ENCODE data around the gene CACNA1C.

Gene CACNA1C

DNA sequence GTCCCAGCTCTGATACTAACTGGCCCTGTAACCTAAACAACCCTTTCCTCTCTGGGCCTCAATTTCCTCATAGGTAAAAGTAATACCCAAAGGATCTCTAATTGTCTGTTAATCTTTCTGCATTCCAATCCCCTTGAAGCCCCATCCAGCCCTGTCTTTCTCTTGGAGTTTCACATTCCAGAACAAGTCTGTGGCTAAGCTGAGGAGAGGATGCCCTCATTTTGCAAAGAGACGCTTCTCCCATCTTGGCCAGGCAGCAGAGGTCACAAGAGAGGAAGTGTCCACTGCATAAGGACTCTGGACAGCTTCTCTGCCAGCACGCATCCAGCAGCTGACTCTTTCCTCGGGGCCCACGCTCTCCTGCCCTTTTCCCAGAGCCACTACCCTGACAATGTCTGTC lies 478.6 kb downstream of the CACNA1C start:
- Histone ChIP-seq H3K9me3 (no peaks in the 10 kb centered on the region), H3K27me3 (peaks cover 3% of the 10 kb centered on the region; the same call in 1 of the 2 replicates), H3K36me3 (no peaks in the 10 kb centered on the region), H3K4me1 (no peaks in the 10 kb centered on the region), H3K4me3 (ENCODE audit: low read depth, low read length) (no peak overlapping the region)
- TF ChIP-seq, protein P1, sequence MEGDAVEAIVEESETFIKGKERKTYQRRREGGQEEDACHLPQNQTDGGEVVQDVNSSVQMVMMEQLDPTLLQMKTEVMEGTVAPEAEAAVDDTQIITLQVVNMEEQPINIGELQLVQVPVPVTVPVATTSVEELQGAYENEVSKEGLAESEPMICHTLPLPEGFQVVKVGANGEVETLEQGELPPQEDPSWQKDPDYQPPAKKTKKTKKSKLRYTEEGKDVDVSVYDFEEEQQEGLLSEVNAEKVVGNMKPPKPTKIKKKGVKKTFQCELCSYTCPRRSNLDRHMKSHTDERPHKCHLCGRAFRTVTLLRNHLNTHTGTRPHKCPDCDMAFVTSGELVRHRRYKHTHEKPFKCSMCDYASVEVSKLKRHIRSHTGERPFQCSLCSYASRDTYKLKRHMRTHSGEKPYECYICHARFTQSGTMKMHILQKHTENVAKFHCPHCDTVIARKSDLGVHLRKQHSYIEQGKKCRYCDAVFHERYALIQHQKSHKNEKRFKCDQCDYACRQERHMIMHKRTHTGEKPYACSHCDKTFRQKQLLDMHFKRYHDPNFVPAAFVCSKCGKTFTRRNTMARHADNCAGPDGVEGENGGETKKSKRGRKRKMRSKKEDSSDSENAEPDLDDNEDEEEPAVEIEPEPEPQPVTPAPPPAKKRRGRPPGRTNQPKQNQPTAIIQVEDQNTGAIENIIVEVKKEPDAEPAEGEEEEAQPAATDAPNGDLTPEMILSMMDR (IDR thresholded peaks at IDR 0.05; ENCODE audit: low read depth, low read length), result no peak
- no peak for DNase-seq

DNA sequence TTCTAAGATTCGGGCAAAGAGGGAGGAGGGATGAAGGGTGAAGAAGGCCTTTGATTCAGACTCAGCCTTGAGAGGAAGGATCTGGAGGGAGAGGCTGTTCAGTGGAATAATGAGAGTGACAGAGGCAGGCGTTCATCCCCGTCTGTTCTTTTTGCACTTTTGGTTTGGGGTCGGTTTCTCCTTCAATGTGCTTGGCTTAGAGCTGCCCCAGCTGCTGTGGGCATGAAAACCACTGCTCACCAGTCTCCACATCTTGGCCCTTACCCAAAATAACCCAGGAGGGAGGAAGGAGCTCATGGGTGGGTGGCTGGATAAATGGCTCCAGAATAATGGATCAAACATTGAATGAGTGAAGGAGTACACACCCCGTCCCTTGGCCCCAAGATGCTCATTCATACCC lies 480.2 kb downstream of the CACNA1C start:
- H3K4me1 ChIP-seq, result no peaks in the 10 kb centered on the region
- no peak overlapping the region for H3K4me3 ChIP-seq (ENCODE audit: low read depth, low read length)
- H3K36me3 ChIP-seq, result no peaks in the 10 kb centered on the region
- TF ChIP-seq, protein P1 (IDR thresholded peaks at IDR 0.05; ENCODE audit: low read depth, low read length), result no peak
- no peaks in the 10 kb centered on the region for H3K9me3 ChIP-seq
- DNase-seq, result no peak
- no peaks in the 10 kb centered on the region; the same call in 1 of the 2 replicates for H3K27me3 ChIP-seq

DNA sequence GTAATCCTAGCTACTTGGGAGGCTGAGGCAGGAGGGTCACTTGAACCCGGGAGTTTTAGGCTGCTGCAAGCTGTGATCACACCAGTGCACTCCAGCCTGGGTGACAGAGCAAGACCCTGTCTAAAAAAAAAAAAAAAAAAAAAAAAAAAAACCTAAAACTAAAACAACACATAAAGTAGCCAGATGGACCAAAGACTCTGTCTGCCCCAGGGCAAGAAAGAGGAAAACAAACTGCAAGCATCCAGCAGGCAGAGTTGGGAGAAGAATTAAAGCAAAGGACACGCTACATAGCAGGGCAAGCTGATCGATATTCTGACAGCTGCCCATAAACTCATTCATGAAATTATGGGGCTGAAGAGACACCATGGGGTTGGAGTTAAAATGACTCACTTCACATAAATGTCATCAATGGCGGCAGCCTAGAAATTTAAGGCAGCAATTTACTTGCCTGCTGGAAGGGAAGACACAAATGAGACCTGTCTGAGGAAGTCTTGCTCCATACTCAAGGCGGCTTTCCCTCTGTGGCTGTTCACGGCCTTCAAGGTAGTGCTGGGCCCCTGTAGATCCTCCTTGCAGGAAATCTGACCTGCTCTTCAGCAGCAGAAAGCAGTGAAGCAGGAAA lies 482.9 kb downstream of the CACNA1C start:
- TF ChIP-seq, protein P1 (IDR thresholded peaks at IDR 0.05; ENCODE audit: low read depth, low read length), result no peak
- Histone ChIP-seq H3K4me3 (ENCODE audit: low read depth, low read length) (no peak overlapping the region), H3K36me3 (no peaks in the 10 kb centered on the region), H3K4me1 (no peaks in the 10 kb centered on the region), H3K9me3 (no peaks in the 10 kb centered on the region), H3K27me3 (no peaks in the 10 kb centered on the region; the same call in 1 of the 2 replicates)
- no peak for DNase-seq

GRCh38 chr12:2536724-2537123 lies 483.9 kb downstream of the CACNA1C start:
- DNase-seq, result no peak
- Histone ChIP-seq H3K27me3 (no peaks in the 10 kb centered on the region; the same call in 1 of the 2 replicates), H3K4me3 (ENCODE audit: low read depth, low read length) (no peak overlapping the region), H3K4me1 (no peaks in the 10 kb centered on the region), H3K9me3 (no peaks in the 10 kb centered on the region), H3K36me3 (no peaks in the 10 kb centered on the region)
- TF ChIP-seq, protein P1 (IDR thresholded peaks at IDR 0.05; ENCODE audit: low read depth, low read length), result no peak

- Histone ChIP-seq H3K4me1 (no peaks in the 10 kb centered on the region), H3K9me3 (no peaks in the 10 kb centered on the region), H3K36me3 (no peaks in the 10 kb centered on the region), H3K27me3 (no peaks in the 10 kb centered on the region; the same call in 1 of the 2 replicates), H3K4me3 (ENCODE audit: low read depth, low read length) (no peak overlapping the region)
- TF ChIP-seq, protein P1 (IDR thresholded peaks at IDR 0.05; ENCODE audit: low read depth, low read length), result no peak
- no peak for DNase-seq
These were observed 485.2 kb downstream of the CACNA1C start for GRCh38 chr12:2537868-2538541.

DNA sequence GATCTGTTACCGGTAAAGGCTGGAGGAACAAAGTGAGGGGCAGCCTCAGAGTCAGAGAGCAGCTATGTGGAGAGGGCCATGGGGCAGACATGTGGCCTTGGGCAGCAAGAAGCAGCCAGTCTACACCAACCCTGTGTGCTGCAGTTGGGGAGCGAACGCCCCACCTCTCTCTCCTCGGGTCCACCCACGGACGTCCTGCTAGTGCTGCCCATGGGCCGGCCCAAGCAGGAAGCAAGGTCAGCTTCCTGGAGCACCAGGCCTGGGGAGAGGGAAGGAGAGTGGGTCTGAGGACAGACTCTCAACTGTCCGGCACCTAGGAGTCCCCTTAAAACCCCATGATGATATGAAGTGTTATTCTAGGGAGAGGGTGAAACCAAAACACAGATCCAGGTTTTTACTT lies 487.2 kb downstream of the CACNA1C start:
- Histone ChIP-seq H3K36me3 (no peaks in the 10 kb centered on the region), H3K4me1 (no peaks in the 10 kb centered on the region), H3K9me3 (no peaks in the 10 kb centered on the region), H3K4me3 (ENCODE audit: low read depth, low read length) (no peak overlapping the region), H3K27me3 (peaks cover 7% of the 10 kb centered on the region)
- TF ChIP-seq, protein P1 (IDR thresholded peaks at IDR 0.05; ENCODE audit: low read depth, low read length), result no peak
- DNase-seq, result no peak
